GM19035 (cell line): ENCODE measurements around the gene ATXN2.
"Not testable (repeated sequence)": the region's sequence is repeated elsewhere in the genome, so short reads cannot be mapped to it uniquely, and the experiment has no call there.

Experiments used
- ATAC-seq: cut with Tn5 transposase; IDR thresholded peaks from one replicate; pipeline ENCODE4 v1.9.1; 2021; ENCODE audit not compliant: unreplicated experiment

ATXN2 gene

GRCh38 chr12:111507258-111507657, 91.9 kb downstream of the ATXN2 start:
- ATAC-seq, result not testable (repeated sequence)

- no peak for ATAC-seq
Observed at GRCh38 chr12:111506260-111506659, 92.9 kb downstream of the ATXN2 start.

GRCh38 chr12:111505601-111506036, 93.5 kb downstream of the ATXN2 start:
- no peak for ATAC-seq

GRCh38 chr12:111503116-111503515, 96.0 kb downstream of the ATXN2 start:
- no peak for ATAC-seq

GRCh38 chr12:111494676-111495075, 104.4 kb downstream of the ATXN2 start:
- ATAC-seq, result no peak

GRCh38 chr12:111492979-111493378, 106.1 kb downstream of the ATXN2 start:
- not testable (repeated sequence) for ATAC-seq

- no peak for ATAC-seq
Observed at GRCh38 chr12:111488798-111489197, 110.3 kb downstream of the ATXN2 start.

- ATAC-seq, result no peak
Observed at GRCh38 chr12:111488271-111488670, 110.8 kb downstream of the ATXN2 start.

- no peak for ATAC-seq
Observed at GRCh38 chr12:111482462-111482861, 116.7 kb downstream of the ATXN2 start.

- ATAC-seq, result no peak
Observed at GRCh38 chr12:111471236-111471635, 127.9 kb downstream of the ATXN2 start.

GRCh38 chr12:111469401-111469800, 129.7 kb downstream of the ATXN2 start:
- no peak for ATAC-seq

GRCh38 chr12:111467857-111468241, 131.3 kb downstream of the ATXN2 start:
- no peak for ATAC-seq

- no peak for ATAC-seq
Observed at GRCh38 chr12:111467092-111467856, 131.8 kb downstream of the ATXN2 start.

GRCh38 chr12:111462210-111462769, 136.8 kb downstream of the ATXN2 start:
- no peak for ATAC-seq

GRCh38 chr12:111460111-111460510, 139.0 kb downstream of the ATXN2 start:
- not testable (repeated sequence) for ATAC-seq

GRCh38 chr12:111458546-111459172, 140.5 kb downstream of the ATXN2 start:
- ATAC-seq, result no peak

- no peak for ATAC-seq
Observed at GRCh38 chr12:111457577-111457976, 141.5 kb downstream of the ATXN2 start.

- no peak for ATAC-seq
Observed at GRCh38 chr12:111457071-111457470, 142.0 kb downstream of the ATXN2 start.

- ATAC-seq, result no peak
Observed at GRCh38 chr12:111455448-111456320, 143.4 kb downstream of the ATXN2 start.

- no peak for ATAC-seq
Observed at GRCh38 chr12:111454716-111455447, 144.2 kb downstream of the ATXN2 start.

- no peak for ATAC-seq
Observed at GRCh38 chr12:111454311-111454710, 144.8 kb downstream of the ATXN2 start.
